ENCODE results near the gene ZBTB20. TPM values are rescaled to one million over a fixed set of nuclear protein-coding genes. Genes with fewer than 3 reads are reported as not detected.

Gene ZBTB20
- total and polyA plus RNA-seq, 2 of the 4 experiments (the other 2 are of a cell fraction): 0.75 to 14.7 TPM

DNA sequence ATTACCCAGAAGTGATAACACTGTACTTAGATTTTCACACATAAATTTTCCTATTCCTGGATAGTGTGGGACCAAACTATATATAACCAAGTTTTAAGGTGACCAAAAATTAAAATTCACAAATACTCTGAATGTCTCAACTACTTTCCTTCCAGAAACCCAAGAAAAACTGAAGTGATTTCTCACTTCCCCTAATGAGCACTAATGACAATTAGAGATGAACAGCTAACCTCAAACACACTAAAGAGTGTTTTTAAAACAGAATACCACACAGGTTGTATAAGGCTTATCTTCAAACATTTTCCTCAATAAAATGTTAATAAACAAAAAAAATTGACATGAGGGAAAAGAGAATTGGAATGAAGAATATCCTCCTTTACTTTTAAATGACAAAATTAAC lies 188.2 kb downstream of the ZBTB20 start:
- H3K79me1 ChIP-seq (ENCODE audit: low read depth in 1 of 2, low read length in 2 of 2): no peaks in the 10 kb centered on the region
- no peak overlapping the region for H3K18ac ChIP-seq (ENCODE audit: low read depth, low read length)
- CTCF ChIA-PET: interaction anchor here (1.1 kb wide), 1 partner anchor 47 kb away, joined by 4 read pairs; no protein-coding TSS in a partner anchor
- H3K27ac ChIP-seq (ENCODE audit: insufficient read depth, low read length): no peak overlapping the region
- ATAC-seq (ENCODE audit: low read depth): no peak
- H2BK120ac ChIP-seq (ENCODE audit: low read depth, low read length): no peak overlapping the region
- H3K4me2 ChIP-seq (ENCODE audit: low read depth, low read length): no peak overlapping the region
- H3K9me3 ChIP-seq (ENCODE audit: control insufficient read depth, insufficient read depth, low read length): peaks cover 2% of the 10 kb centered on the region; the same call in 1 of the 2 replicates
- no peak overlapping the region for H4K8ac ChIP-seq (ENCODE audit: low read depth in 2 of 2, low read length in 2 of 2)
- intact Hi-C loops (cut with micrococcal nuclease): no loop called here
- no peaks in the 10 kb centered on the region for H4K20me1 ChIP-seq (ENCODE audit: insufficient read depth, low read length)
- H2BK5ac ChIP-seq (ENCODE audit: low read depth, low read length, poor library complexity, severe bottlenecking): no peak overlapping the region
- TF ChIP-seq, protein P1, sequence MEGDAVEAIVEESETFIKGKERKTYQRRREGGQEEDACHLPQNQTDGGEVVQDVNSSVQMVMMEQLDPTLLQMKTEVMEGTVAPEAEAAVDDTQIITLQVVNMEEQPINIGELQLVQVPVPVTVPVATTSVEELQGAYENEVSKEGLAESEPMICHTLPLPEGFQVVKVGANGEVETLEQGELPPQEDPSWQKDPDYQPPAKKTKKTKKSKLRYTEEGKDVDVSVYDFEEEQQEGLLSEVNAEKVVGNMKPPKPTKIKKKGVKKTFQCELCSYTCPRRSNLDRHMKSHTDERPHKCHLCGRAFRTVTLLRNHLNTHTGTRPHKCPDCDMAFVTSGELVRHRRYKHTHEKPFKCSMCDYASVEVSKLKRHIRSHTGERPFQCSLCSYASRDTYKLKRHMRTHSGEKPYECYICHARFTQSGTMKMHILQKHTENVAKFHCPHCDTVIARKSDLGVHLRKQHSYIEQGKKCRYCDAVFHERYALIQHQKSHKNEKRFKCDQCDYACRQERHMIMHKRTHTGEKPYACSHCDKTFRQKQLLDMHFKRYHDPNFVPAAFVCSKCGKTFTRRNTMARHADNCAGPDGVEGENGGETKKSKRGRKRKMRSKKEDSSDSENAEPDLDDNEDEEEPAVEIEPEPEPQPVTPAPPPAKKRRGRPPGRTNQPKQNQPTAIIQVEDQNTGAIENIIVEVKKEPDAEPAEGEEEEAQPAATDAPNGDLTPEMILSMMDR (conservative IDR thresholded peaks at IDR 0.05; ENCODE audit: low read depth, low read length): no peak
- TF ChIP-seq FOS (IDR thresholded peaks at IDR 0.05; ENCODE audit: low read depth, low read length): no peak
- no peak for TF ChIP-seq POLR2A (IDR thresholded peaks at IDR 0.05; ENCODE audit: low read depth, low read length)
- no peaks in the 10 kb centered on the region for H3K9me1 ChIP-seq (ENCODE audit: insufficient read depth, low read length)
- H4K5ac ChIP-seq (ENCODE audit: low read depth, low read length): no peak overlapping the region
- no peak overlapping the region for H3K23ac ChIP-seq (ENCODE audit: low read depth, low read length)
- H3K36me3 ChIP-seq (ENCODE audit: control insufficient read depth, insufficient read depth, low read length): no peaks in the 10 kb centered on the region
- H2BK15ac ChIP-seq (ENCODE audit: low read depth, low read length): no peak overlapping the region
- H2AK5ac ChIP-seq (ENCODE audit: low read depth, low read length): no peak overlapping the region
- in situ Hi-C loops (cut with MboI; ENCODE audit: low sequenced_read_pairs): no loop called here
- no peak overlapping the region for H2BK20ac ChIP-seq (ENCODE audit: low read depth, low read length)
- H3K4me1 ChIP-seq (ENCODE audit: control insufficient read depth, insufficient read depth, low read length): no peaks in the 10 kb centered on the region
- no peak overlapping the region for H3K9ac ChIP-seq (ENCODE audit: low read depth, low read length)
- H3K56ac ChIP-seq (ENCODE audit: extremely low read depth, insufficient read depth, low read length): no peak overlapping the region
- no peak overlapping the region for H2AK9ac ChIP-seq (replicated peaks; ENCODE audit: low read depth, low read length, poor library complexity)
- no peak overlapping the region for H3K14ac ChIP-seq (replicated peaks; ENCODE audit: low read depth, low read length)
- POLR2A ChIA-PET (ENCODE audit: unreplicated experiment): no interaction called here
- H4K91ac ChIP-seq (ENCODE audit: insufficient read depth, low read depth, low read length): no peak overlapping the region
- H3K4ac ChIP-seq (ENCODE audit: low read depth, low read length): no peak overlapping the region
- H3K27me3 ChIP-seq (ENCODE audit: control insufficient read depth, insufficient read depth, low read length): no peaks in the 10 kb centered on the region
- no TSS peak for BruUV-seq (replicated peaks)
- DNase-seq: no peak
- no peak overlapping the region for H3K4me3 ChIP-seq (ENCODE audit: insufficient read depth, low read depth, low read length)
- H2AFZ ChIP-seq (replicated peaks; ENCODE audit: low read length, poor library complexity): no peak overlapping the region
- dilution Hi-C loops (cut with HindIII; ENCODE audit: low sequenced_read_pairs, unreplicated experiment): no loop called here

Data from IMR-90 (cell line).